Common myeloid progenitor, CD34-positive (primary cell): ENCODE results near the gene CCDC73.
A peak's percentile ranks its signal among the peaks of the same experiment; 100 is the strongest.

ENCODE experiments used
- CTCF ChIA-PET: fragments of 350-600 bp; sonication (Branson Sonifier 250); formaldehyde crosslinking; loops from one replicate; lab custom pipeline; 2021; ENCODE audit warnings: antibody characterized with exemption; lab: Charles Lee
- POLR2A ChIA-PET: fragments of 350-600 bp; sonication (Branson Sonifier 250); formaldehyde crosslinking; loops from one replicate; lab custom pipeline; 2021; ENCODE audit warnings: antibody characterized with exemption; lab: Charles Lee
- DNase-seq, 3 donors: peaks; one replicate each; pipeline versions ENCODE4 v3.0.0 to v3.0.0-alpha.2; 2013
- H3K27ac ChIP-seq, 2 experiments: 1 replicate in 1 of 2; 2 replicates in 1 of 2; pipeline ENCODE4 v1.7.0; 2013; ENCODE audit warnings: inconsistent platforms in 2 of 2, low read length in 2 of 2, mild to moderate bottlenecking in 2 of 2, low read depth in 1 of 2, moderate library complexity in 1 of 2; ENCODE audit not compliant: severe bottlenecking in 2 of 2, insufficient read depth in 1 of 2, poor library complexity in 1 of 2
- H3K27me3 ChIP-seq, 5 experiments: replicated peaks in 2 of 5; 1 replicate in 3 of 5; 2 replicates in 2 of 5; pipeline versions ENCODE4 v1.6.1 to v1.7.0; 2013; ENCODE audit warnings: low read length in 4 of 5, mild to moderate bottlenecking in 2 of 5, moderate library complexity in 2 of 5, inconsistent platforms in 1 of 5; ENCODE audit not compliant: insufficient read depth in 5 of 5, control insufficient read depth in 4 of 5
- H3K36me3 ChIP-seq, 4 experiments: 1 replicate in 2 of 4; 2 replicates in 2 of 4; pipeline versions ENCODE4 v1.6.1 to v1.7.0; 2013; ENCODE audit warnings: low read length in 3 of 4, control low read depth in 1 of 4, mild to moderate bottlenecking in 1 of 4; ENCODE audit not compliant: control insufficient read depth in 4 of 4, insufficient read depth in 4 of 4
- H3K4me1 ChIP-seq, 4 experiments: 1 replicate in 3 of 4; 2 replicates in 1 of 4; pipeline versions ENCODE4 v1.6.1 to v1.7.1; 2013; ENCODE audit warnings: low read length in 3 of 4, mild to moderate bottlenecking in 3 of 4, control low read depth in 1 of 4, inconsistent platforms in 1 of 4, moderate library complexity in 1 of 4; ENCODE audit not compliant: control insufficient read depth in 4 of 4, insufficient read depth in 4 of 4; ENCODE audit errors: control extremely low read depth in 1 of 4
- H3K4me3 ChIP-seq, 7 experiments: 1 replicate in 4 of 7; 2 replicates in 3 of 7; pipeline versions ENCODE4 v1.5.1 to v1.7.0; 2013; ENCODE audit warnings: mild to moderate bottlenecking in 7 of 7, low read length in 6 of 7, moderate library complexity in 6 of 7, inconsistent platforms in 2 of 7, low read depth in 2 of 7, control low read depth in 1 of 7; ENCODE audit not compliant: insufficient read depth in 4 of 7, control insufficient read depth in 1 of 7; ENCODE audit errors: extremely low read depth in 1 of 7
- H3K9me3 ChIP-seq, 5 experiments: 1 replicate in 4 of 5; 2 replicates in 1 of 5; pipeline versions ENCODE4 v1.6.1 to v1.7.1; 2013; ENCODE audit warnings: low read length in 4 of 5, mild to moderate bottlenecking in 2 of 5, inconsistent platforms in 1 of 5, low read depth in 1 of 5, moderate library complexity in 1 of 5; ENCODE audit not compliant: control insufficient read depth in 4 of 5, insufficient read depth in 2 of 5; ENCODE audit errors: control extremely low read depth in 1 of 5
- WGBS: methylation state at CpG from one replicate; pipeline ENCODE4 v1.1.5; 2013; ENCODE audit not compliant: insufficient coverage; 5-methylcytosine and 5-hydroxymethylcytosine counted together

Gene CCDC73

DNA sequence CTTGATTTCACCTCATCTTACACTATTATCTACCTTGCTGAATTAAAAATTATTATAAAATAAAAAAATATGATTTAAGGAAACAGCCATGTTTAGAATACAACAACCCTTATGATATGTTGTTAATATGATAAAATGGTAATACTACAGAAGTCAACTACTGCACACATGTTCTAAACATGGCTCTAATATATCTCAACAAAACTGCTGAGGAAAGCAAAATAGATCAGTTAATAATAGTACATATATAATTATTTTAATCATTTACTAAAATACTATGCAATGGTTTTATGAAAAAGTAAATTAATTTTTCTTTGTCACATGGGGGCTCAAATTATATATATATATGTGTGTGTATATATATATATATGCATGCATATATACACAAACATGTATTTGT is 153.1 kb downstream of the CCDC73 start:
- no peak for DNase-seq
- H3K27me3 ChIP-seq, result no peaks in the 10 kb centered on the region
- ChIA-PET POLR2A (interaction anchor here (0.6 kb wide), 1 partner anchor 753 kb away, joined by 3 read pairs; no protein-coding TSS in a partner anchor), CTCF (no interaction called here)
- H3K27ac ChIP-seq, result no peak overlapping the region
- H3K4me1 ChIP-seq, result no peaks in the 10 kb centered on the region
- H3K4me3 ChIP-seq, result no peak overlapping the region
- no peaks in the 10 kb centered on the region for H3K36me3 ChIP-seq
- H3K9me3 ChIP-seq, result no peaks in the 10 kb centered on the region

DNA sequence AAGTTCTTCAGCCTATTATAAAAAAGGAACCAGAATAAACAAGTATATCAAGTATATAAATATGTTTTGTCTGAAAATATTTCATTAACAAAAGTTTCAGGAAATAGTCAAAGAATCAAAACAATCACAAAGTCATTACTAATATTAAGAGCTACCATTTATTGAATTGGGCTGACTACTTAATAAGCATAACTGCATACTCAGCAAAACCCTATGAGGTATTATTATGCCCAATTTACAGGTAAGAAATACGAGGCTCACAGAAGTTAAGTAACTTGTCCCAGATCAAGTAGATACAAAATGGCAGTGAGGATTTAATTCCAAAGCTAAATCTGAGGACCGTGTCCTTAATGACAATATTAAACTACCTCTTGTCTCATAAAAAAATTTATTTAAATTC is 158.6 kb downstream of the CCDC73 start:
- no peaks in the 10 kb centered on the region for H3K36me3 ChIP-seq
- no peaks in the 10 kb centered on the region for H3K4me1 ChIP-seq
- no peak for DNase-seq
- ChIA-PET POLR2A (interaction anchor here (0.6 kb wide), 1 partner anchor 619 kb away, joined by 3 read pairs; no protein-coding TSS in a partner anchor), CTCF (no interaction called here)
- no peak overlapping the region for H3K4me3 ChIP-seq
- no peak overlapping the region for H3K27ac ChIP-seq
- H3K9me3 ChIP-seq, result no peaks in the 10 kb centered on the region
- H3K27me3 ChIP-seq, result no peaks in the 10 kb centered on the region
- 100% methylated on average over 1 of the region's 2 CpGs for WGBS

DNA sequence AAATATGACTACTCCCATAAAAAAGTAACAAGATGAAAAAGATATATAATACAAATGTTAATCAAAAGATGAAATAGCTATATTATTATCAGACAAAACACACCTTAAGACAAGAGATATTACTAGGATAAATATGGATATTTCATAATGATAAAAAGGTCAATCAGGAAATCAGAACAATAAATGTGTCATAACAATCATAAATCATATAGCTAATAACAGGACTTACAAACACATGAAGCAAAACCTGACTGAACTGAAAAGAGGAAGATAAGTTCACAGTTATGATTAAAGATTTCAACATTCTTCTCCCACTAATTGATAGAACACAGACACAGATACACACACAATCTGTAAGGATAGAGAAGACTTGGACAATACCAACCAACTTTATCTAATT is 163.6 kb downstream of the CCDC73 start:
- Histone ChIP-seq H3K4me1 (no peaks in the 10 kb centered on the region), H3K27ac (no peak overlapping the region), H3K36me3 (no peaks in the 10 kb centered on the region), H3K27me3 (no peaks in the 10 kb centered on the region), H3K4me3 (no peak overlapping the region), H3K9me3 (no peaks in the 10 kb centered on the region)
- ChIA-PET POLR2A (no interaction called here), CTCF (interaction anchor here (0.6 kb wide), 1 partner anchor 8 kb away, joined by 3 read pairs; no protein-coding TSS in a partner anchor)
- peak in 2 of 3 donors; percentile 6 to 23 for DNase-seq

DNA sequence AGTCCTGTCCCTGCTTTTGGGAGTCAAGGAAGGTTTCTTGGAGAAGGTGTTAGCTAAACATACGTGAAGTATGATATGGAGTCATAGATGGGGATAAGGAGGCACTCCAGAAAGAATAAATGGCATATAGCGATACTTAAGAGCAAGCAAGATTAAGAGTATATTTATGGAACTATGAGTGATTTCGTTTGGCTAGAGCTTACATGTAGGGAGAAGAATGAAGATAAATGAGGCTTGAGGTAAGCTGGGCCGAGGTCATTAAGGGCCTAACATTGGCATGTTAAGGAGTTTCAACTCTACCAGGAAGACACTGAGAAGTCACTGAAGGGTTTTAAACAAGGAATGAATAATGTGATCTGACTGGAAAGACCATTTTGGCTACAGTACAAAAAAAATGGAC is 177.6 kb downstream of the CCDC73 start:
- CTCF ChIA-PET, result no interaction called here
- no peaks in the 10 kb centered on the region for H3K4me1 ChIP-seq
- no peak for DNase-seq

DNA sequence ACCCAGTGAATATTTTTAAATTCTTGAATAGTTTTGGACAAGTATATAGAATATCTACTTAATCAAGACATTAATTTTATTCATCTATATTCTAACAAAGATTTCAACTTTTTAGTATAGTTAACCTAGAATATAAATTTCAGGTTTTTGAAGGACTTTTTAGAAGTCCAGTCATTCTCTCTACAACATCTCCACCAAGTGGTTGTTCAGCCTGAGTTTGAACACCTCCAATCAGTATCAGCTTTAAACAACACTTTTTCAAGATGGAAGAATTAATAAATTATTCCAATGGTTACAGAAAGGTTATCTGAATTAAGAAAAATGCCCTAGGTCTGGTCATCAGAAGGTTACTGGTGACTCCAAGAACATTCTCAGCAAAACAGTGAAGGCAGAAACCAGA is 179.0 kb downstream of the CCDC73 start:
- H3K36me3 ChIP-seq, result no peaks in the 10 kb centered on the region
- peak; percentile 37 to 61 (median 56) for DNase-seq
- H3K9me3 ChIP-seq, result no peaks in the 10 kb centered on the region
- no peak overlapping the region for H3K4me3 ChIP-seq
- no peak overlapping the region for H3K27ac ChIP-seq
- H3K4me1 ChIP-seq, result no peaks in the 10 kb centered on the region
- H3K27me3 ChIP-seq, result no peaks in the 10 kb centered on the region
- CTCF ChIA-PET, result interaction anchor here (0.6 to 1.5 kb wide), 6 partner anchors 19 to 301 kb away, joined by 3 to 6 read pairs (median 4); no protein-coding TSS in a partner anchor
- POLR2A ChIA-PET, result no interaction called here

More for the DNA sequence above, 177.6 kb downstream of the CCDC73 start:
- Histone ChIP-seq H3K27ac (no peak overlapping the region), H3K4me3 (no peak overlapping the region), H3K27me3 (no peaks in the 10 kb centered on the region), H3K9me3 (no peaks in the 10 kb centered on the region), H3K36me3 (no peaks in the 10 kb centered on the region)
- POLR2A ChIA-PET, result no interaction called here
- 95% methylated on average over 4 of the region's 4 CpGs for WGBS

DNA sequence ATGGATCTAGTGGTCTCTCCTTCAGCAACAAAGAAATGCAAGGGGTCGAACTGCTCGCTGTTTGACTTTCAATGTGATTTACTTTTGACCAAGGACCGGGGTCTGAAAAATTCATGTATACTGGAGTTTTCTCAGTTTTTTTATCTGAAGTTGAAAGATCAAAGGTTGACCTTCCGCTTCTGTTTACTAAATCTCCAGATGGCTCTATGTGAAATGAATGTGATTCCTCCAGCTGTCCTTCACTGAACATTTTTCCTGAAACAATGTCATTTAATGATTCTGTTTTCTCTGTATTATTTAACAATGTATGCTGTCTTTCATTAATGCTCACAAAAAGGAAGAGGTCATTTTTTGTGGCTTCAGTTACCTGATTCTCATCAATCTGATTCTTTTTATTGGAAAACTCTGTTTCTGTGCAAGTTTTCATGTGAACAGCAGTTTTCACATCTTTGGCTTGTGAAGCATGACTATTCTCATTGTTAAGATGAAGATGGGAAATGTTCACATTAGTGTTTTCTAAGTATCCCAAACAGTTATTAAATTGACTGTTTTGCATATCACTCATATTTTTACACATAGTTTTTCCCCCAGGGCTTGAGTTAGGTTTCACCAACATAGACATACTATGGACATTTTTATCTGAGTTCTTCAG is 180.8 kb downstream of the CCDC73 start:
- no peaks in the 10 kb centered on the region for H3K27me3 ChIP-seq
- no peak for DNase-seq
- H3K36me3 ChIP-seq, result no peaks in the 10 kb centered on the region
- POLR2A ChIA-PET, result interaction anchor here (0.6 kb wide), 1 partner anchor 112 kb away, joined by 6 read pairs; no protein-coding TSS in a partner anchor
- H3K4me3 ChIP-seq, result no peak overlapping the region
- no peaks in the 10 kb centered on the region for H3K4me1 ChIP-seq
- no peak overlapping the region for H3K27ac ChIP-seq
- WGBS, result 96% methylated on average over 4 of the region's 4 CpGs
- peaks cover 0 to 1% (median 0%) of the 10 kb centered on the region in 5 experiments for H3K9me3 ChIP-seq
- CTCF ChIA-PET, result no interaction called here

DNA sequence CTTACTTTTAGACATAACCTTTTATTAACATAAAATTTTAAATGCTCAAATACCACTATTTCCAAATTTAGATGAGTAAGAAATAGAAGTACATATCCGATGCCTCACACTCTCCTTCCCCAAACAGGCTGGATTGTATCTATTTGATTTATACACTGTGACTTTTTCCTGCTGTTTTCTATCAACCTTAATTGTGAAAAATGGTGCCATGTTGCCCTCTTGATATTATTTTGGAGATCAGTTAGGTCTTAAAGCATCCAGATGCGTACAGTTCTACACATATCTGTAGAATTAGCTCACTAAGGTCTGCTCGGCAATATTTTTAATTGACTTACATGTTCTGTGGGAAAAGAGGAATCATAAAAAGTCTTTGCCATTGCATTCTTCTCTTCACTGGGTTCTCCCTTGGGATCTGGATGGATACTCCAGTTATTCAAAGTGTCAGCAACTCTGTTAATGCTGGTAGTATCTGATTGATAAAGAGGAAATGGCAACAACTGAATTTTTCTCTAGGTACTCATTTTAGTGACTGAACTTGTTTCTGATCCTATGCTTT is 183.6 kb downstream of the CCDC73 start:
- no peak for DNase-seq
- Histone ChIP-seq H3K4me1 (no peaks in the 10 kb centered on the region), H3K27me3 (no peaks in the 10 kb centered on the region), H3K9me3 (peaks cover 0 to 5% (median 1%) of the 10 kb centered on the region in 5 experiments), H3K27ac (no peak overlapping the region), H3K4me3 (no peak overlapping the region), H3K36me3 (peaks cover 0 to 8% (median 3%) of the 10 kb centered on the region in 4 experiments)
- POLR2A ChIA-PET, result no interaction called here
- WGBS, result 90% methylated on average over 2 of the region's 3 CpGs
- CTCF ChIA-PET, result interaction anchor here (1.1 to 1.5 kb wide), 2 partner anchors 13 to 290 kb away, joined by 4 read pairs; no protein-coding TSS in a partner anchor
